ENCODE data around the gene SSTR3.

GRCh38 chr22:37184816-37185541 lies 27.3 kb downstream of the SSTR3 start:
- no peak for TF ChIP-seq RAD21 (IDR thresholded peaks at IDR 0.05)
- no peak for TF ChIP-seq GABPA (IDR thresholded peaks at IDR 0.05 in 1 of 2, conservative IDR thresholded peaks at IDR 0.05 in 1 of 2)
- no peak for TF ChIP-seq YY1 (IDR thresholded peaks at IDR 0.05)

All from liver (tissue), 2 donors.